ENCODE measurements around the gene MTNR1A. TPM values are rescaled to one million over a fixed set of nuclear protein-coding genes. Genes with fewer than 3 reads are reported as not detected.

The MTNR1A gene
- total and polyA plus RNA-seq, 2 experiments from 2014 or later = 0.32 to 1.4 TPM

GRCh38 chr4:186497043-186497442, 58.3 kb downstream of the MTNR1A start:
- Mint-ChIP-seq H3K27ac (no peak overlapping the region), H3K4me1 (peaks cover 7% of the 10 kb centered on the region; the same call in 1 of the 3 replicates), H3K36me3 (ENCODE audit: low read depth) (peaks cover 15% of the 10 kb centered on the region), H3K4me3 (no peak overlapping the region), H3K27me3 (ENCODE audit: insufficient read depth, low read depth, poor library complexity) (peaks cover 4% of the 10 kb centered on the region), H3K9me3 (peaks cover 30% of the 10 kb centered on the region)
- no peak overlapping the region for H2AFZ ChIP-seq
- no peak overlapping the region for H3K4me3 ChIP-seq
- H3K9me2 ChIP-seq (ENCODE audit: insufficient read depth) = peaks cover 10% of the 10 kb centered on the region; the same call in 1 of the 2 replicates
- no peaks in the 10 kb centered on the region for H3K4me1 ChIP-seq (ENCODE audit: insufficient read depth)
- H3K36me3 ChIP-seq (ENCODE audit: insufficient read depth) = no peaks in the 10 kb centered on the region
- H4K20me1 ChIP-seq (replicated peaks; ENCODE audit: insufficient read depth) = no peaks in the 10 kb centered on the region
- no peak for DNase-seq (ENCODE audit: low spot score)
- no peak for ATAC-seq
- H3K79me2 ChIP-seq (replicated peaks; ENCODE audit: insufficient read depth) = no peaks in the 10 kb centered on the region
- H3K4me2 ChIP-seq = no peak overlapping the region
- no peaks in the 10 kb centered on the region for H3F3A ChIP-seq (replicated peaks; ENCODE audit: low read depth)
- no peak overlapping the region for H3K27ac ChIP-seq (ENCODE audit: low read depth)
- no peaks in the 10 kb centered on the region for H3K27me3 ChIP-seq (ENCODE audit: insufficient read depth)
- TF ChIP-seq ETS1 (IDR thresholded peaks at IDR 0.05) = no peak
- no peak for TF ChIP-seq ZNF331 (CRISPR knock-in tag; IDR thresholded peaks at IDR 0.05; ENCODE audit: low read depth)
- no peak for TF ChIP-seq CREB1 (CRISPR knock-in tag; IDR thresholded peaks at IDR 0.05; ENCODE audit: low read depth)
- no peak for TF ChIP-seq EZH2phosphoT487 (IDR thresholded peaks at IDR 0.05; ENCODE audit: unreplicated experiment)
- no peak for TF ChIP-seq REST (IDR thresholded peaks at IDR 0.05; ENCODE audit: unreplicated experiment)
- no peak for TF ChIP-seq CTCF (conservative IDR thresholded peaks at IDR 0.05; ENCODE audit: low read depth in 2 of 2)
- no peak for TF ChIP-seq NANOG (IDR thresholded peaks at IDR 0.05; ENCODE audit: borderline replicate concordance)
- TF ChIP-seq ZNF114 (CRISPR knock-in tag; IDR thresholded peaks at IDR 0.05) = no peak
- TF ChIP-seq POLR2AphosphoS5 (IDR thresholded peaks at IDR 0.05; ENCODE audit: low read depth) = no peak
- no peak for TF ChIP-seq STAT1 (IDR thresholded peaks at IDR 0.05; ENCODE audit: unreplicated experiment)
- no peak for TF ChIP-seq EZH2 (IDR thresholded peaks at IDR 0.05; ENCODE audit: low read depth, unreplicated experiment)
- no peak for TF ChIP-seq ZNF462 (CRISPR knock-in tag; IDR thresholded peaks at IDR 0.05)
- TF ChIP-seq JUNB (IDR thresholded peaks at IDR 0.05; ENCODE audit: unreplicated experiment) = no peak
